GM19240 (cell line): ENCODE data around the gene INO80B.
"Not testable (repeated sequence)": the region's sequence is repeated elsewhere in the genome, so short reads cannot be mapped to it uniquely, and the experiment has no call there.

Experiments used
- DNase-seq: peaks from one replicate; pipeline ENCODE4 v3.0.0; 2011; ENCODE audit warnings: low spot score; ENCODE audit not compliant: insufficient read length

INO80B gene

GRCh38 chr2:74454654-74455511 is at the start of gene INO80B:
Gene INO80B (plus strand): TSS chr2:74455087. CDS start chr2:74455117, 30 bp downstream.
- peak; percentile 65 for DNase-seq

GRCh38 chr2:74406035-74406434 is 48.9 kb upstream of the INO80B start:
- DNase-seq = no peak

- DNase-seq = no peak
Measured at GRCh38 chr2:74407682-74408081, 47.2 kb upstream of the INO80B start.

- DNase-seq = no peak
Measured at GRCh38 chr2:74413001-74413698, 41.7 kb upstream of the INO80B start.

- no peak for DNase-seq
Measured at GRCh38 chr2:74414441-74414840, 40.4 kb upstream of the INO80B start.

GRCh38 chr2:74414881-74415761 is 39.8 kb upstream of the INO80B start:
- DNase-seq = no peak

GRCh38 chr2:74415762-74416395 is 39.0 kb upstream of the INO80B start:
- no peak for DNase-seq

GRCh38 chr2:74416778-74417177 is 38.1 kb upstream of the INO80B start:
- no peak for DNase-seq

- no peak for DNase-seq
Measured at GRCh38 chr2:74417197-74417596, 37.7 kb upstream of the INO80B start.

GRCh38 chr2:74417763-74418162 is 37.1 kb upstream of the INO80B start:
- DNase-seq = no peak

GRCh38 chr2:74418312-74418711 is 36.6 kb upstream of the INO80B start:
- no peak for DNase-seq

GRCh38 chr2:74419345-74419744 is 35.5 kb upstream of the INO80B start:
- DNase-seq = no peak

- DNase-seq = no peak
Measured at GRCh38 chr2:74420006-74420405, 34.9 kb upstream of the INO80B start.

GRCh38 chr2:74420443-74421103 is 34.3 kb upstream of the INO80B start:
- DNase-seq = not testable (repeated sequence)

GRCh38 chr2:74421221-74421870 is 33.5 kb upstream of the INO80B start, which contains the start of the genes C2orf81 and WDR54:
Gene C2orf81 (minus strand): TSS chr2:74421619. CDS start chr2:74421560, 59 bp downstream.
Gene WDR54 (plus strand): TSS chr2:74421730. CDS start chr2:74422154, 424 bp downstream.
- DNase-seq = peak; percentile 96

GRCh38 chr2:74423231-74424095 is 31.4 kb upstream of the INO80B start:
- DNase-seq = no peak

- no peak for DNase-seq
Measured at GRCh38 chr2:74424139-74424992, 30.5 kb upstream of the INO80B start.

- DNase-seq = no peak
Measured at GRCh38 chr2:74424995-74425406, 29.9 kb upstream of the INO80B start.
